HUES48 (cell line): Measurements from ENCODE around the gene KRTAP1-3.

Experiments
- H3K27ac ChIP-seq: one replicate; pipeline ENCODE4 v1.7.0; 2013; ENCODE audit warnings: low read depth, low read length, inconsistent platforms
- H3K27me3 ChIP-seq: 2 replicates; pipeline ENCODE4 v1.6.1; 2013; ENCODE audit warnings: mild to moderate bottlenecking, low read length; ENCODE audit not compliant: control insufficient read depth, insufficient read depth
- H3K36me3 ChIP-seq: 2 replicates; pipeline ENCODE4 v1.6.1; 2013; ENCODE audit warnings: low read length; ENCODE audit not compliant: control insufficient read depth, insufficient read depth
- H3K4me1 ChIP-seq: 2 replicates; pipeline ENCODE4 v1.6.1; 2013; ENCODE audit warnings: mild to moderate bottlenecking, low read length; ENCODE audit not compliant: control insufficient read depth, insufficient read depth
- H3K4me3 ChIP-seq: 2 replicates; pipeline ENCODE4 v1.5.1; 2013; ENCODE audit warnings: mild to moderate bottlenecking, low read depth, low read length
- H3K9ac ChIP-seq: 2 replicates; pipeline ENCODE4 v1.6.1; 2013; ENCODE audit warnings: mild to moderate bottlenecking, low read depth, low read length, moderate library complexity
- H3K9me3 ChIP-seq: 2 replicates; pipeline ENCODE4 v1.6.1; 2013; ENCODE audit warnings: low read length; ENCODE audit not compliant: control insufficient read depth, insufficient read depth

KRTAP1-3 gene

GRCh38 chr17:41020336-41020735, 14.3 kb downstream of the KRTAP1-3 start:
- no peaks in the 10 kb centered on the region; the same call in 1 of the 2 replicates for H3K9me3 ChIP-seq
- H3K36me3 ChIP-seq, result no peaks in the 10 kb centered on the region
- H3K9ac ChIP-seq, result no peak overlapping the region
- H3K27me3 ChIP-seq, result no peaks in the 10 kb centered on the region
- H3K27ac ChIP-seq, result no peak overlapping the region
- H3K4me3 ChIP-seq, result no peak overlapping the region
- no peaks in the 10 kb centered on the region for H3K4me1 ChIP-seq

- H3K9me3 ChIP-seq, result no peaks in the 10 kb centered on the region; the same call in 1 of the 2 replicates
- no peaks in the 10 kb centered on the region for H3K27me3 ChIP-seq
- no peak overlapping the region for H3K4me3 ChIP-seq
- H3K36me3 ChIP-seq, result no peaks in the 10 kb centered on the region
- H3K4me1 ChIP-seq, result no peaks in the 10 kb centered on the region
- no peak overlapping the region for H3K27ac ChIP-seq
- H3K9ac ChIP-seq, result no peak overlapping the region
Measured at GRCh38 chr17:41019415-41019814, 15.3 kb downstream of the KRTAP1-3 start.

GRCh38 chr17:41018541-41018940, 16.1 kb downstream of the KRTAP1-3 start:
- no peak overlapping the region for H3K27ac ChIP-seq
- no peaks in the 10 kb centered on the region for H3K4me1 ChIP-seq
- H3K9me3 ChIP-seq, result no peaks in the 10 kb centered on the region; the same call in 1 of the 2 replicates
- H3K36me3 ChIP-seq, result no peaks in the 10 kb centered on the region
- H3K4me3 ChIP-seq, result no peak overlapping the region
- no peak overlapping the region for H3K9ac ChIP-seq
- no peaks in the 10 kb centered on the region for H3K27me3 ChIP-seq

DNA sequence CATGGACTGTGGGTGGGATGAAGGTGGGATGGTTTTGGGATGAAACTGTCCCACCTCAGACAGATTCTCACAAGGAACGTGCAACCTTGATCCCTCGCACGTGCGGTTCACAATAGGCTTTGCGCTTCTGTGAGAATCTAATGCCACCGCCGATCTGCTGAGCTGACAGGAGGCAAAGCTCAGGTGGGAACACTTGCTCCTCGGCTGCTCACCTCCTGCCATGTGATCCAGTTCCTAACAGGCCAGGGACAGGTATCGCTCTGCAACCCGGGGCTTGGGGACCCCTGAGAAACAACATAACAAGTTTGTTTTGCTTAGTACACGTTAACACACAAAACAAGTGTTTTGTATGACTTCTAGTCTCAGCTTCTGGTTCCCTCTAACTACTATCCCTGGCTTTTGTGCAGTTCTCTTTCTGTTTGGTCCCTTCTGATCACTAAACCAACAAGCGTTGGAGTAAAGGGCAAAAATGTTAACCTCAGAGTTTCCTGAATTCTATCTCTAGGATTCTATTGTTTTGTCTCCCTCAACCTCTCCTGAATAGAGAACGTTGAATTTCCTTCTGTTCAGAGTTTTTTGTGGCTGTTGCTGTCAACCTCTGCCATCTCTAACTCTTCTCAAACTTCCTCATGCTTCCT, 18.0 kb downstream of the KRTAP1-3 start:
- H3K4me1 ChIP-seq, result no peaks in the 10 kb centered on the region
- H3K27me3 ChIP-seq, result no peaks in the 10 kb centered on the region
- H3K4me3 ChIP-seq, result no peak overlapping the region
- H3K27ac ChIP-seq, result no peak overlapping the region
- no peaks in the 10 kb centered on the region for H3K36me3 ChIP-seq
- no peaks in the 10 kb centered on the region; the same call in 1 of the 2 replicates for H3K9me3 ChIP-seq
- no peak overlapping the region for H3K9ac ChIP-seq

DNA sequence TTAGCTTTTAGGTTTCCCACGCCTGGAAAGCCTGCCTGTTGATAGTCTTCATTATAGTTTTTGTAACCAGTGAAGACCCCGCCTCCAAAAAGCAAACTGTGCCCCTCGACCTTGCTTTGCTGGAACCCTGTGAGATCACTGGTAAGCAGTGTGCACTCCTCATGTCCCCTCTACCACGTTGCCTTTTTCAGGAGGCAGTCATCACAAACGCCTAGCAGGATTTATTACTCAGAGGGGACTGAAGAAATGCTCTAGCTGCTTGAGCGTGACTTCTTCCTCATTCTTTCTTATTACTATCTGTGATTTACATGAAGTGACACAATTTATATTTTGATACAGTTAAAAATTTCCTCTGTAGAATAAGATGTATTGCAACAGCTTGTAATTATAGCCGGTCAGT, 19.2 kb downstream of the KRTAP1-3 start:
- no peaks in the 10 kb centered on the region for H3K27me3 ChIP-seq
- H3K9me3 ChIP-seq, result no peaks in the 10 kb centered on the region
- no peak overlapping the region for H3K27ac ChIP-seq
- H3K36me3 ChIP-seq, result no peaks in the 10 kb centered on the region
- no peaks in the 10 kb centered on the region for H3K4me1 ChIP-seq
- no peak overlapping the region for H3K4me3 ChIP-seq
- no peak overlapping the region for H3K9ac ChIP-seq

DNA sequence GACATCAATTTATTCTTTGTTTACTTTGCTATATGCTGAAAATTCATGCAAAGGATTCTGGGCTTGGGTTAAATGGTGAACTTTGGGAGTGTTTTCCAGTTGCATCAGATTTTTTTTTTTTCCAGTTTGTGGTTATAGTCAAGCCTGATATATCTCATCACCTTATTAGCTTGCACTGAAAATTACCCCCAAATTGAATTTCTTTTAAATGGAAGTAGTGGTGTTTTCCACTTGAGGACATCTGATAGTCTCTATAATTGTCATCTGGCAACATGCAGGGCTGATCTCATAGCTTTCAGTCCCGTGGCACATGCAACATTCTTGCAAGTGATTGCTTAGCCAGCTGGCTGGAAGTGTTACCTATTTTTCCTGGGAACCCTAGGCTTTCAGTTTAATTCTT, 21.1 kb downstream of the KRTAP1-3 start:
- Histone ChIP-seq H3K36me3 (no peaks in the 10 kb centered on the region), H3K27ac (no peak overlapping the region), H3K9ac (no peak overlapping the region), H3K27me3 (no peaks in the 10 kb centered on the region), H3K4me3 (no peak overlapping the region), H3K9me3 (no peaks in the 10 kb centered on the region), H3K4me1 (peaks cover 14% of the 10 kb centered on the region)

DNA sequence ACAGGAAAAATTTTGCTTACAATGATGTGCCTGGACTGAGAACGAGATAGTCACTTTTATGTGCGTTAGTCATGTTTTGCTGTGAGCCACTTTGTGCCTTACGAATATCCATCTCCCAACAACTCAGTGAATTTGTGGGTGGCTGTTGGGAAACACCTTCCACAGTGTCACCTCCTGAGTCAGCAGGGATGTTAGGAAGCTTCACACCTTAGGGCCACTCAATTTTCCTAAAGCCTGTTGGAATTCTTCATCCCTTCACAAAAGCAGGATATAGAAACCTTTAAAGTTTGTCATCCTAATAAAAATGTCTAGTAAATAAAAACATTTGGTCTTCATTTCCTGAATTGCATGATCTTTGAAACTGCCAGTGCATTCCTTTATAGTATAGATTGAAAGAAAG, 21.5 kb downstream of the KRTAP1-3 start:
- Histone ChIP-seq H3K9ac (no peak overlapping the region), H3K9me3 (no peaks in the 10 kb centered on the region), H3K27me3 (no peaks in the 10 kb centered on the region), H3K27ac (no peak overlapping the region), H3K36me3 (no peaks in the 10 kb centered on the region), H3K4me3 (no peak overlapping the region), H3K4me1 (peaks cover 16% of the 10 kb centered on the region)

DNA sequence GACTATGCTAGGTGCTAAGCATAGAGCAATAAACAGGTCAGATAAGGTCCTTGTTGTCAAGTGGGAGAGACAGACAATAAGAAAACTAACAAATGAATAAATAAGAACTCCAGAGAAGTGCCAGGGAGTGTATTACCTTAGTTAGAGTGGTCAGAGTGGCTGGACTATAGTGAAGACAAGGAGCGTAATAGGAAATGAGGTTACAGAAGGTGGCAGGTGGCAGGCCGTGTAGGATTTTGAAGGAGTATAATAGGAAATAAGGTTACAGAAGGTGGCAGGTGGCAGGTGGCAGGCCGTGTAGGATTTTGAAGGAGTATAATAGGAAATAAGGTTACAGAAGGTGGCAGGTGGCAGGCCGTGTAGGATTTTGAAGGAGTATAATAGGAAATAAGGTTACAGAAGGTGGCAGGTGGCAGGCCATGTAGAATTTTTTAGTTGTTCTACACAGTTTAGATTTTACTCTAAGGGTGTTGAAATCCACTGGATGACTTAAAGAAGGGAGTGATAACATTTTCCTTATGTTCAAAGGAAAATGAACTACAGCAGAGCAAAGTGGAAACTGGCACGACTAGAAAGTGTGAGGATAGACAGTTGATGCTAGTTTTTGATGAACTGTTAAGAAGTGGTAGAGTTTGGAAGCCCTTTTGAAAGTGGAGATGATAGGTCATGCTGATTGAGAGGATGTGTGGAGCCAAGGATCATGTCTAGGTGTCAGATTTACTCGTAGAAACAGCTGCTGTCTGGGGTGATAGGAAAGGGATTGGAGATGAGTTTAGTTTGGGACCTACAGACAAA, 22.2 kb downstream of the KRTAP1-3 start:
- no peak overlapping the region for H3K9ac ChIP-seq
- H3K9me3 ChIP-seq, result no peaks in the 10 kb centered on the region
- H3K4me1 ChIP-seq, result peaks cover 16% of the 10 kb centered on the region
- no peak overlapping the region for H3K4me3 ChIP-seq
- H3K27ac ChIP-seq, result no peak overlapping the region
- H3K36me3 ChIP-seq, result no peaks in the 10 kb centered on the region
- no peaks in the 10 kb centered on the region for H3K27me3 ChIP-seq

GRCh38 chr17:41010441-41010840, 24.2 kb downstream of the KRTAP1-3 start:
- Histone ChIP-seq H3K27me3 (no peaks in the 10 kb centered on the region), H3K27ac (no peak overlapping the region), H3K4me3 (no peak overlapping the region), H3K4me1 (peaks cover 16% of the 10 kb centered on the region), H3K36me3 (no peaks in the 10 kb centered on the region), H3K9me3 (no peaks in the 10 kb centered on the region), H3K9ac (no peak overlapping the region)

- no peak overlapping the region for H3K4me3 ChIP-seq
- H3K9me3 ChIP-seq, result no peaks in the 10 kb centered on the region
- H3K27ac ChIP-seq, result no peak overlapping the region
- no peaks in the 10 kb centered on the region for H3K27me3 ChIP-seq
- H3K4me1 ChIP-seq, result peaks cover 16% of the 10 kb centered on the region
- H3K36me3 ChIP-seq, result no peaks in the 10 kb centered on the region
- no peak overlapping the region for H3K9ac ChIP-seq
Measured at GRCh38 chr17:41009936-41010335, 24.7 kb downstream of the KRTAP1-3 start.

GRCh38 chr17:41009301-41009760, 25.3 kb downstream of the KRTAP1-3 start:
- Histone ChIP-seq H3K9me3 (no peaks in the 10 kb centered on the region), H3K9ac (no peak overlapping the region), H3K27me3 (no peaks in the 10 kb centered on the region), H3K27ac (peak overlapping the region; percentile 16), H3K4me1 (peaks cover 16% of the 10 kb centered on the region), H3K4me3 (no peak overlapping the region), H3K36me3 (no peaks in the 10 kb centered on the region)
